CD8-positive, alpha-beta memory T cell (primary cell): ENCODE data around the gene PRICKLE2. TPM values are rescaled to one million over a fixed set of nuclear protein-coding genes. Genes with fewer than 3 reads are reported as not detected.

Experiments
- CTCF ChIA-PET: fragments of 350-600 bp; sonication (Branson Sonifier 250); formaldehyde crosslinking; loops from one replicate; lab custom pipeline; 2021; ENCODE audit warnings: antibody characterized with exemption; lab: Charles Lee
- POLR2A ChIA-PET: fragments of 350-600 bp; sonication (Branson Sonifier 250); formaldehyde crosslinking; loops from one replicate; lab custom pipeline; 2021; ENCODE audit warnings: antibody characterized with exemption; lab: Charles Lee
- DNase-seq, 5 donors: peaks; one replicate each; pipeline versions ENCODE4 v3.0.0 to v3.0.0-alpha.2; 2020 to 2022; ENCODE audit warnings: mixed read lengths in 1 of 5
- H3K27ac ChIP-seq: one replicate; pipeline ENCODE4 v1.7.0; 2013; ENCODE audit warnings: low read depth, mild to moderate bottlenecking, low read length, moderate library complexity
- H3K27me3 ChIP-seq: 2 replicates; pipeline ENCODE4 v1.7.0; 2013; ENCODE audit warnings: low read length, mild to moderate bottlenecking; ENCODE audit not compliant: insufficient read depth, poor library complexity, severe bottlenecking
- H3K36me3 ChIP-seq: 2 replicates; pipeline ENCODE4 v1.7.0; 2013; ENCODE audit warnings: mild to moderate bottlenecking, low read length, moderate library complexity; ENCODE audit not compliant: insufficient read depth
- H3K4me1 ChIP-seq: 2 replicates; pipeline ENCODE4 v1.7.0; 2013; ENCODE audit warnings: mild to moderate bottlenecking, low read length, moderate library complexity; ENCODE audit not compliant: insufficient read depth
- H3K4me3 ChIP-seq: 2 replicates; pipeline ENCODE4 v1.7.0; 2013; ENCODE audit warnings: mild to moderate bottlenecking, low read length
- H3K9me3 ChIP-seq: 2 replicates; pipeline ENCODE4 v1.7.0; 2013; ENCODE audit warnings: mild to moderate bottlenecking, low read length
- H3K27ac Mint-ChIP-seq, 8 donors: one replicate each; pipeline ENCODE4 v1.8.0; 2020 to 2021; ENCODE audit warnings: mixed read lengths in 8 of 8, mild to moderate bottlenecking in 6 of 8, inconsistent platforms in 3 of 8, moderate library complexity in 3 of 8
- H3K27me3 Mint-ChIP-seq, 2 donors: one replicate each; pipeline ENCODE4 v1.8.0; 2020 to 2021; ENCODE audit warnings: mixed read lengths in 2 of 2, mild to moderate bottlenecking in 1 of 2, moderate library complexity in 1 of 2
- H3K36me3 Mint-ChIP-seq, 3 donors: one replicate each; pipeline ENCODE4 v1.8.0; 2020 to 2021; ENCODE audit warnings: mixed read lengths in 3 of 3, inconsistent platforms in 1 of 3, mild to moderate bottlenecking in 1 of 3
- H3K4me1 Mint-ChIP-seq, 3 donors: one replicate each; pipeline ENCODE4 v1.8.0; 2020 to 2021; ENCODE audit warnings: mixed read lengths in 3 of 3, inconsistent platforms in 1 of 3, mild to moderate bottlenecking in 1 of 3
- H3K4me3 Mint-ChIP-seq, 7 donors: one replicate each; pipeline ENCODE4 v1.8.0; 2020 to 2021; ENCODE audit warnings: mixed read lengths in 7 of 7, mild to moderate bottlenecking in 6 of 7, moderate library complexity in 4 of 7, inconsistent platforms in 2 of 7
- H3K9me3 Mint-ChIP-seq, 5 donors: one replicate each; pipeline ENCODE4 v1.8.0; 2020 to 2022; ENCODE audit warnings: mixed read lengths in 5 of 5, mild to moderate bottlenecking in 3 of 5, moderate library complexity in 2 of 5, inconsistent platforms in 1 of 5
- polyA plus RNA-seq: library from polyadenylated mRNA; unstranded; fragments of 300-500 nt; fragmentation: Illumina TruSeq; gene quantifications from one replicate; pipeline ENCODE4 v1.2.3, GENCODE V29; 2021
- total RNA-seq, 2 experiments: library from RNA; stranded (reverse); gene quantifications; one replicate each; pipeline ENCODE4 v1.2.3, GENCODE V29; 2021

The PRICKLE2 gene
- total and polyA plus RNA-seq, 3 experiments from 2014 or later: not detected

DNA sequence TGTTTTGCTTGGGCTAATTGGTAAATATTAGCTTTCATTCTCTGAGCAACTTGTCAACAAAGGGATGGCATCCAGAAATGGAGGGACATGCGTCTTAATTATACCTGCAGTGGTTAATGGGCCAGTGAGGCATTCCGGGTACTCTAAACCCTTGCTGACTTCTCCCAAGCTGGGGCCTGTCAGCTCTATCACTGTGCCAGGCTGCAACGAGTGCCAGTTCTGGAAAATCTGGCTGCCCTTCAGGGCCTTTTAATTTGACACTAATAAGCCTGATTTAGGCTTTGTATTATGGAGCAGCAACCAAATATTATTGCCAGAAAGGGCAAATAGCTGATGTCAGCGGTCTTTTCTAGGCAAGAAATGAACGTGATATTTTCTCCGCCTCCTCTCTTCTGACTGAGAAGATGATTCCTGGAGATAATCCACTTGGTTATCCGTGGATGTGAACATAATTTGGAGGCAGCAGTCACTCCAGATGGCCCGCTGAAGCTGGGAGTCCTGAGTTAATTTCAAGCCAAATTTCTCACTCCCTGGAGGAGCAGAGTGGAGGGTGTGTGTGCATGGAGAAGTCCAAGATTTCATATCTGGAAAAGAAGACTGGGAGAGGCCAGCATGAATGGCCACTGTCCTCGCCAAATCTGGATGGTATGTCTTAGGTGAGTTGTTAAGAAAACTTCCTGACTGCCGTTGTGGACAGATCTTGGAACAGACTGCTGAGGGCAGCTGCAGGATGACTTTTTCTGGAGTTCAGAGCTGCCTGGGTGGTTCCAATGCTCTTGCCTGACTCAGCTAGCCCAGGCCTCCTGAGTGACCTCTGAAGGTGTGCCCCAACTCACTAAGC is 157.5 kb downstream of the PRICKLE2 start:
- H3K4me3 Mint-ChIP-seq: no peak overlapping the region
- Histone ChIP-seq H3K4me3 (no peak overlapping the region), H3K27ac (no peak overlapping the region), H3K27me3 (peaks cover 4% of the 10 kb centered on the region), H3K9me3 (no peaks in the 10 kb centered on the region), H3K36me3 (no peaks in the 10 kb centered on the region), H3K4me1 (no peaks in the 10 kb centered on the region)
- ChIA-PET CTCF (no interaction called here), POLR2A (no interaction called here)
- no peak for DNase-seq
- peaks cover 10 to 64% of the 10 kb centered on the region in 2 donors for H3K27me3 Mint-ChIP-seq
- no peaks in the 10 kb centered on the region for H3K4me1 Mint-ChIP-seq
- no peaks in the 10 kb centered on the region for H3K9me3 Mint-ChIP-seq
- H3K36me3 Mint-ChIP-seq: no peaks in the 10 kb centered on the region
- no peak overlapping the region for H3K27ac Mint-ChIP-seq

- no peak overlapping the region for H3K4me3 ChIP-seq
- no peak overlapping the region for H3K27ac Mint-ChIP-seq
- H3K36me3 Mint-ChIP-seq: no peaks in the 10 kb centered on the region
- CTCF ChIA-PET: no interaction called here
- POLR2A ChIA-PET: no interaction called here
- no peaks in the 10 kb centered on the region for H3K9me3 ChIP-seq
- no peaks in the 10 kb centered on the region for H3K36me3 ChIP-seq
- peaks cover 4 to 47% of the 10 kb centered on the region in 2 donors for H3K27me3 Mint-ChIP-seq
- no peak overlapping the region for H3K4me3 Mint-ChIP-seq
- H3K4me1 Mint-ChIP-seq: no peaks in the 10 kb centered on the region
- DNase-seq: no peak
- H3K9me3 Mint-ChIP-seq: no peaks in the 10 kb centered on the region
- H3K27ac ChIP-seq: no peak overlapping the region
- H3K4me1 ChIP-seq: no peaks in the 10 kb centered on the region
- no peaks in the 10 kb centered on the region for H3K27me3 ChIP-seq
Measured at GRCh38 chr3:64064804-64065203, 160.5 kb downstream of the PRICKLE2 start.

GRCh38 chr3:64063983-64064438 is 161.3 kb downstream of the PRICKLE2 start:
- H3K4me1 Mint-ChIP-seq: no peaks in the 10 kb centered on the region
- no peak overlapping the region for H3K27ac ChIP-seq
- H3K27ac Mint-ChIP-seq: no peak overlapping the region
- no peaks in the 10 kb centered on the region for H3K9me3 ChIP-seq
- no peaks in the 10 kb centered on the region for H3K36me3 ChIP-seq
- H3K4me3 Mint-ChIP-seq: no peak overlapping the region
- H3K36me3 Mint-ChIP-seq: no peaks in the 10 kb centered on the region
- H3K9me3 Mint-ChIP-seq: no peaks in the 10 kb centered on the region
- H3K4me3 ChIP-seq: no peak overlapping the region
- ChIA-PET CTCF (no interaction called here), POLR2A (no interaction called here)
- no peak for DNase-seq
- H3K4me1 ChIP-seq: no peaks in the 10 kb centered on the region
- H3K27me3 ChIP-seq: no peaks in the 10 kb centered on the region
- H3K27me3 Mint-ChIP-seq: peaks cover 2 to 45% of the 10 kb centered on the region in 2 donors

DNA sequence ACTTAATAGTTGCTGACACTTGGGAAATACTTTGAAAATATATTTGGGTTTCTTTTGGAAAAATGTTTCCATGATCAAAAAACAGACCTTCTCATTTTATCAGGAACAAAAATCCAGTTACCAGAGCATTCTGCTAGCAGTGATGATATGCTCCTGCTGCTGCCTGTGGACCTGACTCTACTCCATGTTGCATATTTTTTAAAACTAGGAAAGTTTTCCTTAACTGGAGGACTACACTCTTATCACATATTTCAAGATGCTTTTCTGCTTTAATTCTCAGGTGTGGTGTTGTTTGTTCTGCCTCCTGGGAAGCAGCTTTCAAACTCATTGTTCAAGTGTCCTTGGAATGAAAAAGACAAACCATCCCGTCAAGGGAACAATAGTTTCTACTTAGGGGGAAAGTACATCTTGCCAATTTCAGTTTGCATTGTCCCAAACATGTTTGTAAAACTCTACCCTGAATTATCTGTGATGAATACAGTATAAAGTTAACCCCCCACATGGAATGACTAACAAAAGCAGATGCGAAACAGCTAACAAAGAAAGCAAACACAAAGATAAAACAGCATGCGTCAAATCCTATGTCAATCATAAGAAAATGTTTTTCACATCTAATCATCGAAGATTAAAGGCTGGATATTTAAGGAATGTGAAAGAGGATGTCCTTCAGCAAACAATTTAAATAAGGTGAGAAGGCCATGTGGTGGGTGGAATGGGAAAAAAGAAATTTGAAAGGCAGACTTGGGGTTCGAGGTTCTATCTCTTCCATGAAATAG is 161.9 kb downstream of the PRICKLE2 start:
- no peak overlapping the region for H3K4me3 ChIP-seq
- no peaks in the 10 kb centered on the region for H3K27me3 ChIP-seq
- H3K27ac ChIP-seq: no peak overlapping the region
- no peaks in the 10 kb centered on the region for H3K36me3 Mint-ChIP-seq
- H3K27me3 Mint-ChIP-seq: peaks cover 2 to 42% of the 10 kb centered on the region in 2 donors
- H3K36me3 ChIP-seq: no peaks in the 10 kb centered on the region
- no peak overlapping the region for H3K4me3 Mint-ChIP-seq
- CTCF ChIA-PET: no interaction called here
- no peak for DNase-seq
- no peaks in the 10 kb centered on the region for H3K4me1 ChIP-seq
- no peaks in the 10 kb centered on the region for H3K9me3 Mint-ChIP-seq
- H3K4me1 Mint-ChIP-seq: no peaks in the 10 kb centered on the region
- POLR2A ChIA-PET: no interaction called here
- H3K9me3 ChIP-seq: no peaks in the 10 kb centered on the region
- H3K27ac Mint-ChIP-seq: no peak overlapping the region

- no peak for DNase-seq
- Mint-ChIP-seq H3K27me3 (peaks cover 6 to 46% of the 10 kb centered on the region in 2 donors), H3K27ac (no peak overlapping the region), H3K9me3 (no peaks in the 10 kb centered on the region), H3K4me3 (no peak overlapping the region), H3K36me3 (no peaks in the 10 kb centered on the region), H3K4me1 (no peaks in the 10 kb centered on the region)
- H3K4me1 ChIP-seq: no peaks in the 10 kb centered on the region
- H3K36me3 ChIP-seq: no peaks in the 10 kb centered on the region
- ChIA-PET POLR2A (no interaction called here), CTCF (no interaction called here)
- peaks cover 4% of the 10 kb centered on the region for H3K27me3 ChIP-seq
- no peak overlapping the region for H3K27ac ChIP-seq
- no peak overlapping the region for H3K4me3 ChIP-seq
- H3K9me3 ChIP-seq: no peaks in the 10 kb centered on the region
Measured at GRCh38 chr3:64061628-64062027, 163.6 kb downstream of the PRICKLE2 start.

- Mint-ChIP-seq H3K9me3 (no peaks in the 10 kb centered on the region), H3K36me3 (no peaks in the 10 kb centered on the region), H3K27me3 (peaks cover 10 to 46% of the 10 kb centered on the region in 2 donors), H3K4me3 (no peak overlapping the region), H3K27ac (no peak overlapping the region), H3K4me1 (no peaks in the 10 kb centered on the region)
- CTCF ChIA-PET: interaction anchor here (1.1 kb wide), 1 partner anchor 7 kb away, joined by 3 read pairs; no protein-coding TSS in a partner anchor
- POLR2A ChIA-PET: no interaction called here
- H3K4me3 ChIP-seq: no peak overlapping the region
- H3K36me3 ChIP-seq: no peaks in the 10 kb centered on the region
- no peaks in the 10 kb centered on the region for H3K9me3 ChIP-seq
- H3K27me3 ChIP-seq: peaks cover 4% of the 10 kb centered on the region
- H3K27ac ChIP-seq: no peak overlapping the region
- no peaks in the 10 kb centered on the region for H3K4me1 ChIP-seq
- no peak for DNase-seq
Measured at GRCh38 chr3:64059484-64060175, 165.6 kb downstream of the PRICKLE2 start.

DNA sequence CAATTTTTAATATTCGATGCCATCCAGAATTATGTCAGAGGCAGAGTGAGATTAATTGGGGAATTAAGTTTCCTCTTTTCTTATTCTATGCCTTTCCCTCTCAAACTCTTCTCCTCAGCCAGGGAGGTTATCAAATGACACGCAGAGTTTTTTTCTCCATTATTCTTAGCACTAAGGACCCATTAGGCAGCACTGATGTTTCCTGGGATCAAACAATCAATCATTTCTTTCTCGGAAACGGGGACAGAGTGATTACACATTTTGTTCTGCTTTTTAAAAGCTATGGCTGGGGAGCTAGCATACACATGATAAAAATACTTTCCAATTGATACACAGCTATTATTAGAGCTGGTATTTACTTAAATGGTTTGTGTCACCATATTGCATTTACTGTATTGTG is 166.7 kb downstream of the PRICKLE2 start:
- ChIA-PET CTCF (no interaction called here), POLR2A (no interaction called here)
- H3K36me3 ChIP-seq: no peaks in the 10 kb centered on the region
- H3K4me3 ChIP-seq: no peak overlapping the region
- H3K27ac Mint-ChIP-seq: no peak overlapping the region
- H3K4me1 Mint-ChIP-seq: no peaks in the 10 kb centered on the region
- H3K36me3 Mint-ChIP-seq: no peaks in the 10 kb centered on the region
- no peaks in the 10 kb centered on the region for H3K9me3 Mint-ChIP-seq
- DNase-seq: no peak
- no peak overlapping the region for H3K27ac ChIP-seq
- H3K9me3 ChIP-seq: no peaks in the 10 kb centered on the region
- no peak overlapping the region for H3K4me3 Mint-ChIP-seq
- H3K27me3 Mint-ChIP-seq: peaks cover 10 to 45% of the 10 kb centered on the region in 2 donors
- H3K4me1 ChIP-seq: no peaks in the 10 kb centered on the region
- H3K27me3 ChIP-seq: peaks cover 4% of the 10 kb centered on the region

- Histone ChIP-seq H3K27me3 (peaks cover 4% of the 10 kb centered on the region), H3K9me3 (no peaks in the 10 kb centered on the region), H3K4me3 (no peak overlapping the region), H3K27ac (no peak overlapping the region), H3K4me1 (no peaks in the 10 kb centered on the region), H3K36me3 (no peaks in the 10 kb centered on the region)
- CTCF ChIA-PET: no interaction called here
- Mint-ChIP-seq H3K36me3 (no peaks in the 10 kb centered on the region), H3K4me3 (no peak overlapping the region), H3K9me3 (no peaks in the 10 kb centered on the region), H3K27me3 (peaks cover 10 to 40% of the 10 kb centered on the region in 2 donors), H3K27ac (no peak overlapping the region), H3K4me1 (no peaks in the 10 kb centered on the region)
- POLR2A ChIA-PET: no interaction called here
- DNase-seq: no peak
Measured at GRCh38 chr3:64057231-64057630, 168.0 kb downstream of the PRICKLE2 start.
